HG02885 (cell line): Measurements from ENCODE around the gene OSBPL1A.

Experiments
- ATAC-seq: cut with Tn5 transposase; IDR thresholded peaks from one replicate; pipeline ENCODE4 v1.9.1; 2021; ENCODE audit warnings: mild to moderate bottlenecking; ENCODE audit not compliant: unreplicated experiment, poor library complexity

Gene OSBPL1A

GRCh38 chr18:24397694-24398368, at the start of gene OSBPL1A:
Gene OSBPL1A, minus strand, starts transcription at chr18:24397824. Its CDS starts 20,291 bp downstream, at chr18:24377533.
- peak; percentile 54 for ATAC-seq

- ATAC-seq: no peak
Measured at GRCh38 chr18:24446953-24447538, 49.4 kb upstream of the OSBPL1A start.

GRCh38 chr18:24446453-24446852, 48.8 kb upstream of the OSBPL1A start:
- ATAC-seq: peak; percentile 67

GRCh38 chr18:24443870-24444269, 46.2 kb upstream of the OSBPL1A start:
- ATAC-seq: peak; percentile 79

GRCh38 chr18:24436939-24437338, 39.3 kb upstream of the OSBPL1A start:
- ATAC-seq: no peak

- no peak for ATAC-seq
Measured at GRCh38 chr18:24432618-24433017, 35.0 kb upstream of the OSBPL1A start.

DNA sequence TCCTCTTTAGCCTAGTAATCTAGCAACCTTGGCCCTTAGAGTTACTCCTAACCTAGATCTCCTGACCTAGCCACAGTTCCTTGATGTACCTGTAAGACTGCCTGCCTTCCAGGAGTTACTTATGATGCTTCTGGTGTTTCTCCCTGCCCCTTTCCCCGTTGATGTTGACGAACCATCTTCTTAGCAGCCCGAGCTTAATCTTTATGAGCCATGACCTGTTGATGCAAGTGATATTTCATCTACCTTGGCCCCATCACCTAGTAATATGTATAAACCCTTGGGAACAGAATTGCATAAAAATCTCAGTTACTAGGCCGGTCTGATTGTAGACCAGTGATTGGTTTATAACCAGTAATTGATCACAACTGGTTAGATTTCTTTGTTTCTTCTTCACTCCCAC, 31.6 kb upstream of the OSBPL1A start:
- no peak for ATAC-seq

- no peak for ATAC-seq
Measured at GRCh38 chr18:24428709-24429108, 31.1 kb upstream of the OSBPL1A start.

DNA sequence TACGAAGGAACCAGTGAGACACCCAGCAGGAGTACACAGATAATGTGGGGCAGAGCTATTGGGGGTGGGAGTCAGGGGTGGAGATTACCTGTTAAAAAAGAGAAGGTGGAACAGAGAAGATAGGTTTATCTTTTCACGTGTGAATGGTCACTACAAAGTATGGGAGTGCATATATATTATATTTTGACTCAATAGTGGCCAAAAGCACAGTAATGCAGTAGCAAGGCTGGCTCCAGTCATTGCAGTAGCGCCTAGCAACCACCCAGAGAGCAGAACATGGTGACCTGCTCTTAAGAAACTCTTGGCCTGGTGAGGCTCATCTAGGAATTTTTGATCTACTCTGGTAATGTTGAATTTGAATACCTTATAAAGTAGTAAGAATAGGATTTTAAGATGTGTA, 29.9 kb upstream of the OSBPL1A start:
- ATAC-seq: no peak

DNA sequence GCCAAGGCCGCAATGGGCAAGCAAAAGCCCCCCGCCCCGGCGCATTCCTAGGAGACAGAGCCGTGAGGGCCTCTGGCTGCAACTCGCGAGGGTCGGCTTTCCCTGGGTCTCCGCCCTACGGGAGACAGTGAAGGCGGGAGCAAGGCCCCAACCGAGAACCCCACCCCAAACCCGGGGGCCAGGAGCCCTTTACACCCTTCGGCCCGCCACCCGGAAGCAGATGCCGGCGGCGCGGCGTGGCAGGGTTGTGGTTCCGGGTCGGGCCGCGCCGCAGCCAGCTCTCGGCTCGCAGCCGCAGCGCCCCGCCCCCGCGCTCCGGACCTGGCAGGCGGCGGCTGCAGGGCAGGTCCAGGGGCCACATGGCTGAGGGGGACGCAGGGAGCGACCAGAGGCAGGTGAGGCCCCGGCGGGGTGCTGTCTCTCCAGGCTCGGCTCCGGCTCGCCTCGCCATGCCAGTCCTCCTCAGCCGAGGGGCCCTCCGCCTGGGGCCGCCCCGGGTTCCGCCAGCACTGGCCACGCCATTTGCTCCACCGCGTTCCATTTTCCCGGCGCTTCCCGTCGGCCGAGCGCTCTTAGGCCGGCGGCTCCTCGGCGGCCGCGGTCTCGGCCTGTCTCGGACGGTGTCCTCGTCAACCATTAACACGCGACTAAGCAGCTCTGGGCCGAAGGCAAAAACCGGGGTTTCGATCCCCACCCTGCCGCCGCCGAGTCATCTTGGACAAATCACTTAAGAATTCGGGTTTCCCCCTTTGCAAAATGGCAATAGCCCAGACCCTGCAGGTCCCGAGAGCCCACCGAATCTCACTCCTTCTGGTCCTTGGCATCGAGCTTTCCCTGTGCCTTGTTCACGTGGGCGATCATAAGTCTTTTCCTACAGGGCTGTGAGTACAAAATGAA, 29.0 kb upstream of the OSBPL1A start, which contains the start of gene IMPACT:
Gene IMPACT (plus strand): TSS at position 273 of the 897 bp plus-strand sequence. CDS start 87 bp downstream, at position 360.
- ATAC-seq: peak; percentile 90

- no peak for ATAC-seq
Measured at GRCh38 chr18:24426073-24426397, 28.4 kb upstream of the OSBPL1A start.

DNA sequence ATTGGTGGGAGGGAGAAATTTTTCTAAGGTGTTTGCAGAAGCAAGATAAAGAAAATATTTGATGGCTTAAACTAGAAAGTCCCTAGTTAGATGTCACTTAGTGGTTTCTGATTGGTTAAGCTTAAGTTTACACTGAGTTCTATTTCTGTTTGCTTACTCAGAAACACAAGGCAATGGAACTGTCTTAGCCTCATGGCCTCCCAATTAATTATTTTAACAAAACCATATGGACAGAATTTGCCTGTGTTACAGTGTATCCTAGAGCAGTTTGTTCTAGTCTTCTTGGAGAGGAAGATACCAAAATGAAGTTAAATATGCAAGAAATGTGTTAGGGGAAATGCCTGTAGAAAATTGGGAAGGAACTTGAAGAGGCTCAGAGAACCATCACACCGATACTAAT, 24.2 kb upstream of the OSBPL1A start:
- no peak for ATAC-seq

DNA sequence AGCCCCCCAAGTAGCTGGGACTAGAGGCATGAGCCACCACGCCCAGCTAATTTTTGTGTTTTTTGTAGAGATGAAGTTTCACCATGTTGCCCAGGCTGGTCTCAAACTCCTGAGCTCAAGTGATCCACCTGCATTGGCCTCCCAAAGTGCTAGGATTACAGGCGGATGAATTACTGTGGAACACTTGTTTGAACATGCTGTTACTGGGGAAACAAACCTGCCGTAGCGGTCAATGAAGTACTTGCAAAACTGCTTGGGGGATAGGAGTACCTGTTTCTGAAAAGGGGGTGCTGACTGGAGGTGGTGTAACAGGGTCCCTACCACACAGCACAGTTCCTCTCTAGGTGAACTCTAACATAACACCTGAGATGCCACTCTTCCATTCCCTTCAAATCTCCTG, 22.9 kb upstream of the OSBPL1A start:
- no peak for ATAC-seq

- ATAC-seq: no peak
Measured at GRCh38 chr18:24417480-24417879, 19.9 kb upstream of the OSBPL1A start.

DNA sequence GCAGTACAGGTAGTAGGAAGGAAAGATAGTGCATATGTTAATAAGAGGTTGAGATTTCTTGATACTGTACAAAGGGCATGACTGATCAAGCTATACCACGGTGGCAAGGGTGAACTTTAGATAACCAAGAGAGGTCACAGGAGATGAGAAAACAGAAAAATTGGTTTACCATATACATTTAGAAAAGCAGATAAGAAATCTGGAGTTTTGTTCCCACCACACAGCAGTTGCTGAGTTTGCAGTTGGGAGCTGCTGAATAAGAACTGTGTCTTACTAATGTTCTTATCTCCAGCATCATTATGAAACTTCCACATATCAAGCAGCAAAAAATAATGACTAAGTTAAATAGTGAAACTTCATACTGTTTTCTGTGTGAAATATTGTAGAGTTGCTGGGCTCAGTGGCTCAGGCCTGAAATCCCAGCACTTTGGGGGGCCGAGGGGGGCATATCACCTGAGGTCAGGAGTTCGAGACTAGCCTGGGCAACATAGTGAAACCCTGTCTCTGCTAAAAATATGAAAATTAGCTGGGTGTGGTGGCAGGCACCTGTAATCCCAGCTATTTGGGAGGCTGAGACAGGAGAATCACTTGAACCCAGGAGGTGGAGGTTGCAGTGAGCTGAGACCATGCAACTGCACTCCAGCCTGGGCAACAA, 16.9 kb upstream of the OSBPL1A start:
- peak; percentile 50 for ATAC-seq

GRCh38 chr18:24413148-24413547, 15.5 kb upstream of the OSBPL1A start:
- ATAC-seq: no peak

DNA sequence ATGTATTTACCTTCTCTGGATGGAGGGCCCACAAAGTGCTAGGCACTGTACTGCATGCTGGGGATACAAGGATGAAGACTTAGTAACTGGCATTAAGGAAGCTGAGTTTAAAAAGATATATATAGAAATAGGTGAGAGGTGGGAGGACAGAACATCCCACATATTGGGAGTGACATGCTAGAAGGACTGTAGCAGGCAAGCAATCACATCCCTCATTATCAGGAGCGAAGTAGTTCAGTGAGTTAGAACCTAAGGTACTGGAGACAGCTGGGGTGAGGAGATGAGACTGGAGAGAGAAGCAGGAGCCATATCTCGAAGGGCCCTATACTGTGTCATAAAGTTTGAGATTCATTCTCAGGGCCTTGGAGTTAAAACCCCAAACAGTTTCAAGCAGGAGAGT, 10.9 kb upstream of the OSBPL1A start:
- ATAC-seq: no peak

- ATAC-seq: no peak
Measured at GRCh38 chr18:24404591-24404990, 7.0 kb upstream of the OSBPL1A start.

DNA sequence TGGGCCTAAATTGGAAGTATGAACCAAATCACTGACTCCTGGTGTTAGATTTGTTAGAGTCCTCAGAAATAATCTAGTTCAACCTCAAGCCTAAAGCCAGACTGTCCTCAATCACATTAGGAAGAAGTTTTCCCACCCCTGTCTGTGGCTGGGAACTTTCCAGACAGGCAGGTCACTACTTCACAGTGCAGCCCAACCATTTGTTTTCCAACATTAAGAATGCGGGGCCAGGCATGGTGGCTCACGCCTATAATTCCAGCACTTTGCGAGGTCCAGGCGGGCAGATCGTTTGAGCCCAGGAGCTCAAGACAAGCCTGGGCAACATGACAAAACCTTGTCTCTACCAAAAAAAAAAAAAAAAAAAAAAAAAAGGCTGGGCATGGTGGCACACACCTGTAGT, 5.5 kb upstream of the OSBPL1A start:
- ATAC-seq: no peak

- ATAC-seq: no peak
Measured at GRCh38 chr18:24402209-24402785, 4.7 kb upstream of the OSBPL1A start.
